ENCODE data around the gene CHRNE. TPM values are rescaled to one million over a fixed set of nuclear protein-coding genes. Genes with fewer than 3 reads are reported as not detected.

The CHRNE gene
- total and polyA plus RNA-seq, 2 of the 13 experiments (the other 11 are each of a cell fraction or from before 2014, with no cell fraction given) = 0.53 to 0.59 TPM

DNA sequence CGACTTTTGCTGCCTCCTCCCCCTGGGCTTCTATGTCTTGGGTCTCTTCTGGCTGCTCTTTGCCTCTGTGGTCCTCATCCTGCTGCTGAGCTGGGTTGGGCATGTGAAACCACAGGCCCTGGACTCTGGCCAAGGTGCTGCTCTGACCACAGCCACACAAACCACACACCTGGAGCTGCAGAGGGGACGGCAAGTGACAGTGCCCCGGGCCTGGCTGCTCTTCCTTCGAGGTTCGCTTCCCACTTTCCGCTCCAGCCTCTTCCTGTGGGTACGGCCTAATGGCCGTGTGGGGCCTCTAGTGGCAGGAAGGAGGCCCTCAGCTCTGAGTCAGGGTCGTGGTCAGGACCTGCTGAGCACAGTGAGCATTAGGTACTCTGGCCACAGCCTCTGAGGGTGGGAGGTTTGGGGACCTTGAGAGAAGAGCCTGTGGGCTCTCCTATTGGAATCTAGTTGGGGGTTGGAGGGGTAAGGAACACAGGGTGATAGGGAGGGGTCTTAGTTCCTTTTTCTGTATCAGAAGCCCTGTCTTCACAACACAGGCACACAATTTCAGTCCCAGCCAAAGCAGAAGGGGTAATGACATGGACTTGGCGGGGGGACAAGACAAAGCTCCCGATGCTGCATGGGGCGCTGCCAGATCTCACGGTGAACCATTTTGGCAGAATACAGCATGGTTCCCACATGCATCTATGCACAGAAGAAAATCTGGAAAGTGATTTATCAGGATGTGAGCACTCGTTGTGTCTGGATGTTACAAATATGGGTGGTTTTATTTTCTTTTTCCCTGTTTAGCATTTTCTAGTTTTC, 31.5 kb upstream of the CHRNE start (continued):
- TF ChIP-seq ZNF770 (CRISPR knock-in tag; IDR thresholded peaks at IDR 0.05) = peak; percentile 65
- TF ChIP-seq MXD4 (CRISPR knock-in tag; IDR thresholded peaks at IDR 0.05) = no peak
- TF ChIP-seq TBP (CRISPR knock-in tag; IDR thresholded peaks at IDR 0.05) = no peak
- TF ChIP-seq HOXA7 (CRISPR knock-in tag; IDR thresholded peaks at IDR 0.05) = no peak
- TF ChIP-seq PAF1 (CRISPR knock-in tag; IDR thresholded peaks at IDR 0.05) = no peak
- TF ChIP-seq FIP1L1 (IDR thresholded peaks at IDR 0.05; ENCODE audit: borderline replicate concordance, insufficient read depth, low read depth, low read length) = no peak
- no peak for TF ChIP-seq KLF12 (CRISPR knock-in tag; IDR thresholded peaks at IDR 0.05; ENCODE audit: borderline replicate concordance)
- TF ChIP-seq, protein P1, sequence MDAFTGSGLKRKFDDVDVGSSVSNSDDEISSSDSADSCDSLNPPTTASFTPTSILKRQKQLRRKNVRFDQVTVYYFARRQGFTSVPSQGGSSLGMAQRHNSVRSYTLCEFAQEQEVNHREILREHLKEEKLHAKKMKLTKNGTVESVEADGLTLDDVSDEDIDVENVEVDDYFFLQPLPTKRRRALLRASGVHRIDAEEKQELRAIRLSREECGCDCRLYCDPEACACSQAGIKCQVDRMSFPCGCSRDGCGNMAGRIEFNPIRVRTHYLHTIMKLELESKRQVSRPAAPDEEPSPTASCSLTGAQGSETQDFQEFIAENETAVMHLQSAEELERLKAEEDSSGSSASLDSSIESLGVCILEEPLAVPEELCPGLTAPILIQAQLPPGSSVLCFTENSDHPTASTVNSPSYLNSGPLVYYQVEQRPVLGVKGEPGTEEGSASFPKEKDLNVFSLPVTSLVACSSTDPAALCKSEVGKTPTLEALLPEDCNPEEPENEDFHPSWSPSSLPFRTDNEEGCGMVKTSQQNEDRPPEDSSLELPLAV (CRISPR knock-in tag; conservative IDR thresholded peaks at IDR 0.05; ENCODE audit: low read depth) = no peak
- no peak for TF ChIP-seq ZNF703 (CRISPR knock-in tag; IDR thresholded peaks at IDR 0.05; ENCODE audit: borderline replicate concordance)
- TF ChIP-seq POLR2AphosphoS2 (IDR thresholded peaks at IDR 0.05; ENCODE audit: low read depth, low read length) = no peak
- TF ChIP-seq, protein P2, sequence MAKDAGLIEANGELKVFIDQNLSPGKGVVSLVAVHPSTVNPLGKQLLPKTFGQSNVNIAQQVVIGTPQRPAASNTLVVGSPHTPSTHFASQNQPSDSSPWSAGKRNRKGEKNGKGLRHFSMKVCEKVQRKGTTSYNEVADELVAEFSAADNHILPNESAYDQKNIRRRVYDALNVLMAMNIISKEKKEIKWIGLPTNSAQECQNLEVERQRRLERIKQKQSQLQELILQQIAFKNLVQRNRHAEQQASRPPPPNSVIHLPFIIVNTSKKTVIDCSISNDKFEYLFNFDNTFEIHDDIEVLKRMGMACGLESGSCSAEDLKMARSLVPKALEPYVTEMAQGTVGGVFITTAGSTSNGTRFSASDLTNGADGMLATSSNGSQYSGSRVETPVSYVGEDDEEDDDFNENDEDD (CRISPR knock-in tag; IDR thresholded peaks at IDR 0.05; ENCODE audit: borderline replicate concordance) = peak; percentile 54; the same call in 1 of the 2 replicates
- TF ChIP-seq RNF219 (CRISPR knock-in tag; IDR thresholded peaks at IDR 0.05) = no peak
- TF ChIP-seq HOXD1 (CRISPR knock-in tag; IDR thresholded peaks at IDR 0.05) = no peak
- no peak for TF ChIP-seq ZNF180 (CRISPR knock-in tag; IDR thresholded peaks at IDR 0.05; ENCODE audit: borderline replicate concordance, low read depth)
- no peak for TF ChIP-seq NAIF1 (CRISPR knock-in tag; IDR thresholded peaks at IDR 0.05; ENCODE audit: borderline replicate concordance)
- no peak for TF ChIP-seq ZNF3 (CRISPR knock-in tag; IDR thresholded peaks at IDR 0.05)
- peak; percentile 51; the same call in 1 of the 2 replicates for TF ChIP-seq IRF2 (CRISPR knock-in tag; IDR thresholded peaks at IDR 0.05)
- no peak for TF ChIP-seq CHD4 (IDR thresholded peaks at IDR 0.05; ENCODE audit: borderline replicate concordance, low read length)
- TF ChIP-seq ZNF775 (CRISPR knock-in tag; IDR thresholded peaks at IDR 0.05; ENCODE audit: borderline replicate concordance) = no peak
- no peak for TF ChIP-seq ZNF597 (CRISPR knock-in tag; IDR thresholded peaks at IDR 0.05)
- TF ChIP-seq ZNF441 (CRISPR knock-in tag; IDR thresholded peaks at IDR 0.05; ENCODE audit: borderline replicate concordance) = no peak
- TF ChIP-seq ZNF674 (CRISPR knock-in tag; IDR thresholded peaks at IDR 0.05; ENCODE audit: low read depth) = no peak
